Brain pericyte (primary cell): ENCODE data around the gene BLMH.

Experiments used
- DNase-seq: peaks from one replicate; pipeline ENCODE4 v3.0.0-alpha.2; 2012; ENCODE audit warnings: low read depth, low spot score

BLMH gene

GRCh38 chr17:30308406-30308805 lies 16.7 kb upstream of the BLMH start:
- no peak for DNase-seq

- DNase-seq: no peak
Measured at GRCh38 chr17:30304778-30305177, 13.0 kb upstream of the BLMH start.

GRCh38 chr17:30302241-30302640 lies 10.5 kb upstream of the BLMH start:
- DNase-seq: no peak

- DNase-seq: no peak
Measured at GRCh38 chr17:30300818-30301217, 9.1 kb upstream of the BLMH start.

GRCh38 chr17:30299000-30299399 lies 7.3 kb upstream of the BLMH start:
- DNase-seq: no peak

GRCh38 chr17:30297715-30298114 lies 6.0 kb upstream of the BLMH start:
- DNase-seq: no peak

GRCh38 chr17:30296499-30297080 lies 4.8 kb upstream of the BLMH start:
- DNase-seq: no peak

GRCh38 chr17:30292286-30292858 lies 628 bp upstream of the BLMH start:
- DNase-seq: no peak

- DNase-seq: no peak
Measured at GRCh38 chr17:30290696-30291542, 825 bp downstream of the BLMH start.

GRCh38 chr17:30290077-30290476 lies 1.7 kb downstream of the BLMH start:
- DNase-seq: no peak

- DNase-seq: no peak
Measured at GRCh38 chr17:30279156-30279555, 12.6 kb downstream of the BLMH start.

GRCh38 chr17:30278032-30278431 lies 13.7 kb downstream of the BLMH start:
- DNase-seq: no peak

GRCh38 chr17:30275911-30276310 lies 15.8 kb downstream of the BLMH start:
- DNase-seq: no peak

- no peak for DNase-seq
Measured at GRCh38 chr17:30274887-30275286, 16.9 kb downstream of the BLMH start.

GRCh38 chr17:30273373-30273772 lies 18.4 kb downstream of the BLMH start:
- no peak for DNase-seq

- DNase-seq: peak; percentile 92
Measured at GRCh38 chr17:30271102-30271501, 20.6 kb downstream of the BLMH start.

GRCh38 chr17:30267625-30268024 lies 24.1 kb downstream of the BLMH start:
- no peak for DNase-seq

GRCh38 chr17:30263552-30264333 lies 28.0 kb downstream of the BLMH start:
- DNase-seq: no peak

- DNase-seq: no peak
Measured at GRCh38 chr17:30256756-30257506, 34.8 kb downstream of the BLMH start.

- DNase-seq: no peak
Measured at GRCh38 chr17:30254150-30254549, 37.6 kb downstream of the BLMH start.

- DNase-seq: no peak
Measured at GRCh38 chr17:30253312-30253711, 38.4 kb downstream of the BLMH start.
